ENCODE results near the gene CSF1R.

- TF ChIP-seq, protein P1, sequence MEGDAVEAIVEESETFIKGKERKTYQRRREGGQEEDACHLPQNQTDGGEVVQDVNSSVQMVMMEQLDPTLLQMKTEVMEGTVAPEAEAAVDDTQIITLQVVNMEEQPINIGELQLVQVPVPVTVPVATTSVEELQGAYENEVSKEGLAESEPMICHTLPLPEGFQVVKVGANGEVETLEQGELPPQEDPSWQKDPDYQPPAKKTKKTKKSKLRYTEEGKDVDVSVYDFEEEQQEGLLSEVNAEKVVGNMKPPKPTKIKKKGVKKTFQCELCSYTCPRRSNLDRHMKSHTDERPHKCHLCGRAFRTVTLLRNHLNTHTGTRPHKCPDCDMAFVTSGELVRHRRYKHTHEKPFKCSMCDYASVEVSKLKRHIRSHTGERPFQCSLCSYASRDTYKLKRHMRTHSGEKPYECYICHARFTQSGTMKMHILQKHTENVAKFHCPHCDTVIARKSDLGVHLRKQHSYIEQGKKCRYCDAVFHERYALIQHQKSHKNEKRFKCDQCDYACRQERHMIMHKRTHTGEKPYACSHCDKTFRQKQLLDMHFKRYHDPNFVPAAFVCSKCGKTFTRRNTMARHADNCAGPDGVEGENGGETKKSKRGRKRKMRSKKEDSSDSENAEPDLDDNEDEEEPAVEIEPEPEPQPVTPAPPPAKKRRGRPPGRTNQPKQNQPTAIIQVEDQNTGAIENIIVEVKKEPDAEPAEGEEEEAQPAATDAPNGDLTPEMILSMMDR (IDR thresholded peaks at IDR 0.05): no peak
- TF ChIP-seq MXI1 (IDR thresholded peaks at IDR 0.05; ENCODE audit: low read depth, low read length) (no peak), FOXM1 (IDR thresholded peaks at IDR 0.05; ENCODE audit: low read depth) (no peak), GABPA (IDR thresholded peaks at IDR 0.05; ENCODE audit: low read depth) (no peak), JUND (IDR thresholded peaks at IDR 0.05) (no peak)
- TF ChIP-seq, protein P2, sequence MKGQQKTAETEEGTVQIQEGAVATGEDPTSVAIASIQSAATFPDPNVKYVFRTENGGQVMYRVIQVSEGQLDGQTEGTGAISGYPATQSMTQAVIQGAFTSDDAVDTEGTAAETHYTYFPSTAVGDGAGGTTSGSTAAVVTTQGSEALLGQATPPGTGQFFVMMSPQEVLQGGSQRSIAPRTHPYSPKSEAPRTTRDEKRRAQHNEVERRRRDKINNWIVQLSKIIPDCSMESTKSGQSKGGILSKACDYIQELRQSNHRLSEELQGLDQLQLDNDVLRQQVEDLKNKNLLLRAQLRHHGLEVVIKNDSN (IDR thresholded peaks at IDR 0.05; ENCODE audit: borderline replicate concordance, low read depth): no peak
These were observed 7.3 kb downstream of the CSF1R start for GRCh38 chr5:150078802-150079689.
